Stomach smooth muscle (tissue), 2 donors: ENCODE results near the gene EPDR1.

Source experiments
- H3K27ac ChIP-seq: one replicate; pipeline ENCODE4 v1.7.0; 2013; ENCODE audit warnings: mild to moderate bottlenecking, low read length, inconsistent platforms
- H3K27me3 ChIP-seq, 2 donors: one replicate each; pipeline ENCODE4 v1.7.0; 2013; ENCODE audit warnings: low read length in 2 of 2; ENCODE audit not compliant: insufficient read depth in 2 of 2, control insufficient read depth in 1 of 2
- H3K36me3 ChIP-seq, 2 donors: one replicate each; pipeline ENCODE4 v1.7.0; 2013; ENCODE audit warnings: low read length in 2 of 2; ENCODE audit not compliant: control insufficient read depth in 2 of 2, insufficient read depth in 2 of 2
- H3K4me1 ChIP-seq: one replicate; pipeline ENCODE4 v1.7.0; 2013; ENCODE audit warnings: low read length; ENCODE audit not compliant: control insufficient read depth, insufficient read depth
- H3K4me3 ChIP-seq, 2 donors: one replicate each; pipeline ENCODE4 v1.7.0; 2013; ENCODE audit warnings: low read length in 2 of 2
- H3K9ac ChIP-seq, 2 donors: one replicate each; pipeline ENCODE4 v1.7.0; 2013; ENCODE audit warnings: low read length in 2 of 2, mild to moderate bottlenecking in 1 of 2
- H3K9me3 ChIP-seq, 2 donors: one replicate each; pipeline ENCODE4 v1.7.0; 2013; ENCODE audit warnings: low read length in 2 of 2; ENCODE audit not compliant: control insufficient read depth in 2 of 2
- donor health status: healthy.
- donor health status: Pancreatic carcinoma.

Gene EPDR1

DNA sequence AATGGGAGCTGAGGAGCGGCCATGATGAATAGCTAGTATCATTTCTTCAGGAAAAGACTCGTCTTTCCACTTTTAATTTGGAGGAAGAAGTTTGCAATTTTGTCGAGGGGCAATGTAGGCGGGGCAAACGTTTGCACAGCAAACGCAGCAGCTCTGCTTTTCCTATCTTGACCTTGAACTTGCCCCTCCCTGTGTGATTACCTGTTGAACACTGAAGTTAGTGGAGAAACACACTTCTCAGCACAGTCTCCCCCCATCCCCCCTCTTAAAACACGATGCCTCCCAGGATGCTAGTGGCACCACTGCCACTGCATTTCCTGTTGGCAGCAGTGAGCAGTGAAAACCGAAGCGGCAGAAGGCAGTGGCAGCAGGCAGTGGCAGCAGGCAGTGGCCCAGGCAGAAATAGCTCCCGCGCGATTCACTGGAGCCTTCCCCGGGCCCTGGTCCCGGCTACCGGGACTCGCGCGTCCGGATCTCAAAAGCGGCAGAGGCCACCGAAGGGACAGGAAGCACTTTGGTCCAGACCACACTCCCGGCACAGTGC, at the start of gene EPDR1:
EPDR1 (plus strand) TSS at position 336 of the 544 bp plus-strand sequence. CDS start 300 bp downstream, outside the sequence.
- Histone ChIP-seq H3K27me3 (peaks cover 21 to 22% of the 10 kb centered on the region in 2 donors), H3K4me1 (peaks cover 19% of the 10 kb centered on the region), H3K36me3 (no peaks in the 10 kb centered on the region), H3K4me3 (peak within 1 kb of the TSS; percentile 62 to 72), H3K27ac (no peak within 1 kb of the TSS), H3K9me3 (peaks cover 0 to under 1% of the 10 kb centered on the region in 2 donors), H3K9ac (peak within 1 kb of the TSS in 1 of 2 donors; percentile 41)

DNA sequence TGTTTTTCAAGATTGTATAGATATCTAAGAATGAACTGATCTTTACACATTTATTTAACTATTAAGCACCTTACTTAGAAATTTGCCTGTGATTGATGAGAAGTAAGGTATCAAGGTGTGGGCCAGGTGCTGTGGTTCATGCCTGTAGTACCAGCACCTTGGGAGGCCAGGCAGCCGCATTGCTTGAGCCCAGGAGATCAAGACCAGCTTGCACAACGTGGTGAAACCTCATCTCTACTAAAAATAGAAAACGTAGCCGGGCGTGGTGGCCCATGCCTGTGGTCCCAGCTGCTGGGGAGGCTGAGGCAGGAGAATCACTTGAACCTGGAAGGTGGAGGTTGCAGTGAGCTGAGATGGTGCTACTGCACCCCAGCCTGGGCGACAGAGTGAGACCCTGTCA, 38.4 kb upstream of the EPDR1 start:
- Histone ChIP-seq H3K27me3 (no peaks in the 10 kb centered on the region), H3K27ac (no peak overlapping the region), H3K4me3 (no peak overlapping the region), H3K4me1 (no peaks in the 10 kb centered on the region), H3K9me3 (no peaks in the 10 kb centered on the region), H3K36me3 (no peaks in the 10 kb centered on the region), H3K9ac (no peak overlapping the region)

DNA sequence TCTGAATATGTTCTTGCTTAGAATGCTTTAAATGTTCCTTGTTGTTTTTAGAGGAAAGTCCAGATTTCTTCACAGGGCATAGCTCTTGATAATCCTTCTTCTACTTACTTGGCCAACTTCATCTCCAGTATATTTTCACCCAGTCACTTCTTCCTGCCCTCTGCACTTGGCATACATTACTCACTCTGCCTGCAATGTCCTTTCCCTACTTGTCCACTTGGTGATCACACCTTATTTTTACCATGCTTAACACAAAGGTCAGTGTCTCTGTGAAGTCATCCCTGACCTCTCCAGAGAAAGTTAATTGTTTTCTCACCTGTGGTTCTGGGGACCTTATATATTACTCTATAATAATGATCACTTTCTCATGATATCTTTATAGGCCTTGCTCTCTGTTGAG, 27.1 kb upstream of the EPDR1 start:
- H3K9ac ChIP-seq = no peak overlapping the region
- no peaks in the 10 kb centered on the region for H3K36me3 ChIP-seq
- H3K9me3 ChIP-seq = no peaks in the 10 kb centered on the region
- H3K27me3 ChIP-seq = no peaks in the 10 kb centered on the region
- no peak overlapping the region for H3K4me3 ChIP-seq
- H3K27ac ChIP-seq = no peak overlapping the region
- no peaks in the 10 kb centered on the region for H3K4me1 ChIP-seq

DNA sequence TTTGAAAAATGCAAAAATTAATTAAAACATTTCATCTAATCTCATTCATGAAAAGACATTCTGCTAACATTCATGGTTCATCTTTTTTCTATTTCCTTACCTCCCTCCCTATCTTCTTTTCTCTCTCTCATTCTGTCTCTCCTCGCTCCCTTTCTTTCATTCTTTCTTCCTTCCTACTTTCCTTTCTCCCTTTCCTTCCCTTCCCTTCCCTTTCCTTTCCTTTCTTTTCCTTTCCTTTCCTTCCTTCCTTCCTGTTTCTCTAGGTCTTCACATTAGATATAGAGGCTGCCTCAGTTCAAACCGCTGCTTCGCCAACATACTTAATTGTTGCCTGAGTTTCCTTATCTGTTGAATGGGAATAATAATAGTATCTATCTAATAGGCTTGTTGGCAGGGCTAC, 25.8 kb upstream of the EPDR1 start:
- H3K4me1 ChIP-seq = no peaks in the 10 kb centered on the region
- no peaks in the 10 kb centered on the region for H3K9me3 ChIP-seq
- H3K27ac ChIP-seq = no peak overlapping the region
- no peak overlapping the region for H3K9ac ChIP-seq
- H3K4me3 ChIP-seq = no peak overlapping the region
- no peaks in the 10 kb centered on the region for H3K27me3 ChIP-seq
- no peaks in the 10 kb centered on the region for H3K36me3 ChIP-seq

DNA sequence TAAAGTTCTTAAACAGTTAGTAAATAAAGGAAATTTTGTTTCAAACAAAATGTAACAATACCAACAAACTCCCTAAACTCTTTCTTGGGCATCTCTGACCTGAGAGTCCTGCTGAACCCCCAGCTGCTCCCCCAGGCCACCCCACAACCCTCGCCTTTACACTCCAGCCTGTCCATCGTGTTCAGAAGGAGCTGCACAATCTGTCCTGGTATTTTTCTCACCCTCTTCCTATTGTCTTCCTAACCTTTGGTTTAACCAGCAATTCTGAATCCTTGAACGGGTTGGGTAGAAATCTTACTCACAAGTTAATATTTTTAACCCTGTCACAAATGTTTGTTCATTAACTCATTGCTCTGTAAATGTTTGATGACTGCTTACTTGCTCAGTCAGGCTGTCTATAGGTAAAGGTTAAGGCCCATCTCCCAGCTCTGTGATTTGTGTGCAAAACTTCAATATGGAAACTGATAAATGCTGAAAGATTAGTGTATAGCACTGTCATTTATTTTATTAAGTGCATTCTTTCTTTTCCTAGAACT, 20.7 kb upstream of the EPDR1 start:
- no peak overlapping the region for H3K9ac ChIP-seq
- no peaks in the 10 kb centered on the region for H3K36me3 ChIP-seq
- H3K9me3 ChIP-seq = no peaks in the 10 kb centered on the region
- no peak overlapping the region for H3K4me3 ChIP-seq
- peaks cover 6% of the 10 kb centered on the region for H3K4me1 ChIP-seq
- no peaks in the 10 kb centered on the region for H3K27me3 ChIP-seq
- no peak overlapping the region for H3K27ac ChIP-seq

DNA sequence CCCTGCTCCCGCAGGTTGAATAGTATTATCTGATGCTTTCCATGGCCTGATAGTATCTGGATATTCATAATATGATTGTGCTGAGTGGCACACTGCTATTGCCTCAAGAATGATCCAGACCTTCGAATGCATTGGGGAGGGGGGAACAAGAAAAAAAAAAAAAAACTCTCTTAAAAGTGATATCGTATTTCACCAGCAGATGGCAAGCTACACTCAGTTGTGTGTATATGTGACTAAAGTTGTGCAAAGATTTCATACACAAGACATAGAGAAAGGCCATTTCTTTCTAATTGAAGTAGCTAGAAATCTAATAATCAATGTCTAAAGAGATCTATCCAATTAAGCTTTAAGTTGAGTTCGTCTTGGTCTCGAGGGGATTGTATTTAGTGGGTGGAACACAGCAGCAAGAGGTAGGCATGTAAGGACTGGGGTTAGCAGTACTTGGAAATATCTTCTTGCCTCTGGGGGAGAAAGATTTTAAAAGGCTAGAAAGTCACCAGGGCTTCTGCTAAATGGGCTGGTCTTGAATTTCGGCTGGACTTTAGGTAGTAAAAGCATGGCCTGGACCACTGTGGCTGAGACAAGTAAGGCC, 19.1 kb upstream of the EPDR1 start:
- Histone ChIP-seq H3K9ac (no peak overlapping the region), H3K27me3 (no peaks in the 10 kb centered on the region), H3K4me1 (peaks cover 6% of the 10 kb centered on the region), H3K9me3 (no peaks in the 10 kb centered on the region), H3K4me3 (no peak overlapping the region), H3K36me3 (no peaks in the 10 kb centered on the region), H3K27ac (no peak overlapping the region)

DNA sequence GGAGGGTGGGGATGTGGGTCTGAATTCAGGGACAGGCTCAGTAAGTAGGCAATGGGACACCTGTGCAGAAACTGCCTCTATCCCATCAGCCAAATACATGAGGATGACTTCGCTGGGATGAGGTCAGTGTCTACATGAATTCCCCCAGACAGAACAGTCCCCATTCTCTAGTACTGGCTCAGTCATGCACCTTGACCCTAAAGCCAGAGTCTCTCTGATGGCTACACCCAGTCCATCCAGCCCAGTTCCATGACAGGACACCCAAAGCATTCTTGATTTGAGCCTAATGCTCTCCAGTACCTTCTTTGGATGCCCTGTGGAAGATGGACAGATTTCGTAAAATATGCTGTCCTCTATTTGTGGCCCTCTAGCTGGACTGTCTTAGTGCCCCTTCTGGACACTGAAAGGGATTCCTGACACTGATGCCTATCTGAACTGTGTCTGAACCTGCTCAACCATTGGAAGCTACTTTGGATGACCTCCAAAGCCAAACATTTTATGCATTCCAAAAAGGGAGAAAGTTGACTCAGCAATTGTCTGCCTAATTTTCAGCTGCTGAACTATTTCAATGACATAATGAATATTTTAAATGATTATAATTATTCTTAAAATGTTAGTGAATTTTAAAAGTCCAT, 18.4 kb upstream of the EPDR1 start:
- H3K4me3 ChIP-seq = no peak overlapping the region
- no peak overlapping the region for H3K27ac ChIP-seq

DNA sequence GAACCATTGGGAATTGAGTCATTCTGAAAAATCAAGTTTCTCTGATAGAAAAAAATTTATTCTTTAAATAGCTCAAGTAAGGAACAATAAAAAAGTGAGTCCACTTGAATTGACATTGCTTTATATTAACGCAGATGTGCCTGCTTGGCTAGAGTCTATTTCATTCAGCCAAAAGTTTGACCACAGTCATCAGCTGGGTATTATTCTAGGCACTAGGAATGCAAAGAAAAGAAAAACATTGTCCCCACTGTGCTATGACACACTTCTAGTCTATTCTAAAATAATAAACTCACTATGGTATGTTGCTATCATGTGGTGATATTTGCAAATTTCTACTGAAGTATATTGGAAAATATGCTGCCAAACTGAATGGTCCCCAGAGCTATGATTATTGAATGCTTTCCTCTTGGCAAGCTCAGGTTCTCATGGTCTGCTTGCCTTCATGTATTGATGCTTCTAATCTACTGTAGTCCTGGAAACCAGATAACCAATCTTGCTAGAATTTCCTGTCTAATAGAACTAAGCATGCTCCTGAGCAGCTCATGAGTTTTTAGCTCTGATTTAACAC, 12.1 kb upstream of the EPDR1 start:
- H3K36me3 ChIP-seq = no peaks in the 10 kb centered on the region
- no peak overlapping the region for H3K27ac ChIP-seq
- no peaks in the 10 kb centered on the region for H3K4me1 ChIP-seq
- no peaks in the 10 kb centered on the region for H3K27me3 ChIP-seq
- no peak overlapping the region for H3K9ac ChIP-seq
- no peak overlapping the region for H3K4me3 ChIP-seq
- H3K9me3 ChIP-seq = no peaks in the 10 kb centered on the region

More for the DNA sequence above, 18.4 kb upstream of the EPDR1 start:
- Histone ChIP-seq H3K4me1 (peaks cover 6% of the 10 kb centered on the region), H3K36me3 (no peaks in the 10 kb centered on the region), H3K9ac (no peak overlapping the region), H3K9me3 (no peaks in the 10 kb centered on the region), H3K27me3 (no peaks in the 10 kb centered on the region)

DNA sequence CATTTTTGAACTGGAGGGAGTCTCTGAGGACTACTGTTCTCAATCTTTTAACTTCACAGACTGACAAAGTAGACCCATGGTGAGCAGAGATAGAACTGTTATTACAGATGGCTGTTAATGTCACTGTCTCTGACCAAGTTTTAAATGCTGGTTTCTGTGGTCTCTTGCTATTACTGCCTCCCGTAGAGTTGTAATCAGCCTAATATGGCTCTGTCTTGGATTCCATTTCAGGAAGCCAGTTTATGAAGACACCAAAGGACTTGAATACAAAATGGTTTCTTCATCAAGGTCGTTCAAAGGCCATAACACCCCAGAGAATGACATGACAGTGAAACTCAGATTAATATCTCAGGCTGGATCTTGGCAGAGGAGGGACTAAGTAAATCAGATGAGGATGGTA, 7.7 kb upstream of the EPDR1 start:
- no peaks in the 10 kb centered on the region for H3K36me3 ChIP-seq
- no peaks in the 10 kb centered on the region for H3K9me3 ChIP-seq
- H3K27ac ChIP-seq = no peak overlapping the region
- H3K27me3 ChIP-seq = peaks cover 4 to 6% of the 10 kb centered on the region in 2 donors
- H3K4me3 ChIP-seq = no peak overlapping the region
- no peak overlapping the region for H3K9ac ChIP-seq
- H3K4me1 ChIP-seq = peaks cover 16% of the 10 kb centered on the region

DNA sequence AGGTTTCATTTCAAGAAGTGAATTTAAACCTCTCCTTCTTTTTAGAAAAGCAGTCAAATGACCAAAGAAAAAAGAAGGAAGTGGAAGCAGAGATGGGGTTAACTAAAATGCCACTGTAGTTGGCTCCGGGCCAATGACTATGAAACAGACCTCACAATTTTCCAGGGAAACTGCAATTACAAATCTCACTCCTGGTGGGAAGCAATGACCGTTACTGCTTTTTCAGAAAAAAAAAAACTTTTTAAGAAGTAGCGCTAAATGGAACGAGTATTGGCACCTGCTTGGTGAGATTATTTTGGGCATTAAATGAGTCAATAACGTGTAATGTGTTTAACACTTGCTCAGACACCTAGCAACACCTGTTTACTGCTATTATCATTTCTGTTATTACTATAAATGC, 5.0 kb upstream of the EPDR1 start:
- H3K36me3 ChIP-seq = no peaks in the 10 kb centered on the region
- no peaks in the 10 kb centered on the region for H3K9me3 ChIP-seq
- no peak overlapping the region for H3K27ac ChIP-seq
- peak overlapping the region in 1 of 2 donors; percentile 72 for H3K4me3 ChIP-seq
- H3K9ac ChIP-seq = no peak overlapping the region
- peaks cover 10 to 16% of the 10 kb centered on the region in 2 donors for H3K27me3 ChIP-seq
- H3K4me1 ChIP-seq = peaks cover 16% of the 10 kb centered on the region
